ENCODE measurements around the gene NME5. TPM values are rescaled to one million over a fixed set of nuclear protein-coding genes. Genes with fewer than 3 reads are reported as not detected.

NME5 gene
- total and polyA plus RNA-seq, 2 of the 13 experiments (the other 11 are each of a cell fraction or from before 2014, with no cell fraction given) = 0.18 TPM; not detected in 1

GRCh38 chr5:138177941-138178515, 38.8 kb upstream of the NME5 start (continued):
- no peak for TF ChIP-seq U2AF1 (optimal IDR thresholded peaks at IDR 0.05; ENCODE audit: low read depth, low read length)
- TF ChIP-seq ZNF354B (CRISPR knock-in tag; IDR thresholded peaks at IDR 0.05) = peak; percentile 25; the same call in 1 of the 2 replicates
- no peak for TF ChIP-seq ZKSCAN5 (CRISPR knock-in tag; IDR thresholded peaks at IDR 0.05)
- no peak for TF ChIP-seq YEATS2 (CRISPR knock-in tag; IDR thresholded peaks at IDR 0.05; ENCODE audit: borderline replicate concordance)
- no peak for TF ChIP-seq ZNF263 (CRISPR knock-in tag; IDR thresholded peaks at IDR 0.05)
- 0 out of 2 replicates have a peak, but pooled peaks have one; percentile 2 for TF ChIP-seq YEATS4 (CRISPR knock-in tag; IDR thresholded peaks at IDR 0.05; ENCODE audit: borderline replicate concordance)
- TF ChIP-seq HBP1 (CRISPR knock-in tag; IDR thresholded peaks at IDR 0.05; ENCODE audit: low read depth) = no peak
- TF ChIP-seq ZFP41 (CRISPR knock-in tag; IDR thresholded peaks at IDR 0.05; ENCODE audit: borderline replicate concordance) = no peak
- TF ChIP-seq DMTF1 (CRISPR knock-in tag; IDR thresholded peaks at IDR 0.05) = no peak
- no peak for TF ChIP-seq ZNF720 (CRISPR knock-in tag; IDR thresholded peaks at IDR 0.05)
- TF ChIP-seq MEIS2 (CRISPR knock-in tag; IDR thresholded peaks at IDR 0.05) = no peak
- TF ChIP-seq HMG20A (CRISPR knock-in tag; IDR thresholded peaks at IDR 0.05; ENCODE audit: borderline replicate concordance) = no peak
- no peak for TF ChIP-seq ARID3A (IDR thresholded peaks at IDR 0.05; ENCODE audit: low read depth, low read length)
- TF ChIP-seq ZNF564 (CRISPR knock-in tag; IDR thresholded peaks at IDR 0.05) = no peak
- TF ChIP-seq HOXA3 (CRISPR knock-in tag; IDR thresholded peaks at IDR 0.05) = no peak
- no peak for TF ChIP-seq ZFP1 (CRISPR knock-in tag; IDR thresholded peaks at IDR 0.05)
- no peak for TF ChIP-seq SRY (CRISPR knock-in tag; IDR thresholded peaks at IDR 0.05)
- TF ChIP-seq ZNF17 (CRISPR knock-in tag; IDR thresholded peaks at IDR 0.05) = no peak
- TF ChIP-seq ZNF75D (CRISPR knock-in tag; IDR thresholded peaks at IDR 0.05; ENCODE audit: borderline replicate concordance) = no peak
- TF ChIP-seq ATF7 (IDR thresholded peaks at IDR 0.05) = no peak
- TF ChIP-seq ATF7 (CRISPR knock-in tag; IDR thresholded peaks at IDR 0.05) = no peak
- TF ChIP-seq ZNF160 (CRISPR knock-in tag; IDR thresholded peaks at IDR 0.05) = no peak
- TF ChIP-seq MIER2 (CRISPR knock-in tag; IDR thresholded peaks at IDR 0.05) = no peak
- no peak for TF ChIP-seq ISX (CRISPR knock-in tag; conservative IDR thresholded peaks at IDR 0.05)
- no peak for TF ChIP-seq SCMH1 (CRISPR knock-in tag; IDR thresholded peaks at IDR 0.05; ENCODE audit: borderline replicate concordance)
- TF ChIP-seq U2AF2 (IDR thresholded peaks at IDR 0.05; ENCODE audit: low read depth, low read length) = no peak
- no peak for TF ChIP-seq THAP11 (CRISPR knock-in tag; IDR thresholded peaks at IDR 0.05)
- no peak for TF ChIP-seq SIX4 (CRISPR knock-in tag; IDR thresholded peaks at IDR 0.05)
